Measurements from ENCODE around the gene POLR3G. TPM values are rescaled to one million over a fixed set of nuclear protein-coding genes. Genes with fewer than 3 reads are reported as not detected.

The POLR3G gene
- total RNA-seq, 1 donor from 2014 or later = 9.7 TPM

DNA sequence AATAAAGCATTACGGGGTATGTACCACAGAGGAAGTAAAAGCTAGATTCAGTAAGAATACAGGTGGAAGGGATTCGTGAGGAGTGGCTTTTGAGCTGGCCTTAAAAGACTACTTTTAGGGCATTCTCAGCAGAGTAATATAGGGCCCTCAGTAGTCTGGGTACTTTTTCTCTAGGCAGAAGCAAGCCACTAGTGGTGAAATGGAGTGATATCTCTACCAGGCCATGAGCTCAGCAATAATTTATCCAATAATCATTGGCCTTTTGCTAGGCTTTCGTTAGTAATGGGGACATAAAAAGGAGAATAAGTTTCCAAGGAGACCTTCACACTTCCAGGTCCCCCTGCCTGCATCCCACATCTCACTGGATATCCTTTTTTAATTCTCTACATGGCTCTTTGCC lies 1.7 kb downstream of the POLR3G start:
- TF ChIP-seq CTCF (IDR thresholded peaks at IDR 0.05; ENCODE audit: insufficient read depth, low read length, poor library complexity, severe bottlenecking) = no peak
- no peak for DNase-seq (ENCODE audit: low read depth)
- H3K36me3 ChIP-seq (ENCODE audit: control insufficient read depth, insufficient read depth, low read length) = no peaks in the 10 kb centered on the region
- no peaks in the 10 kb centered on the region for H3K27me3 ChIP-seq (ENCODE audit: control insufficient read depth, insufficient read depth, low read length)
- no peak overlapping the region for H3K4me3 ChIP-seq (ENCODE audit: low read depth, low read length)

GRCh38 chr5:90477073-90477472 lies 2.4 kb downstream of the POLR3G start:
- no peak for DNase-seq (ENCODE audit: low read depth)
- Histone ChIP-seq H3K36me3 (ENCODE audit: control insufficient read depth, insufficient read depth, low read length) (no peaks in the 10 kb centered on the region), H3K27me3 (ENCODE audit: control insufficient read depth, insufficient read depth, low read length) (no peaks in the 10 kb centered on the region), H3K4me3 (ENCODE audit: low read depth, low read length) (no peak overlapping the region)
- no peak for TF ChIP-seq CTCF (IDR thresholded peaks at IDR 0.05; ENCODE audit: insufficient read depth, low read length, poor library complexity, severe bottlenecking)

GRCh38 chr5:90477621-90478215 lies 3.1 kb downstream of the POLR3G start:
- H3K4me3 ChIP-seq (ENCODE audit: low read depth, low read length) = no peak overlapping the region
- H3K27me3 ChIP-seq (ENCODE audit: control insufficient read depth, insufficient read depth, low read length) = no peaks in the 10 kb centered on the region
- DNase-seq (ENCODE audit: low read depth) = no peak
- TF ChIP-seq CTCF (IDR thresholded peaks at IDR 0.05; ENCODE audit: insufficient read depth, low read length, poor library complexity, severe bottlenecking) = no peak
- H3K36me3 ChIP-seq (ENCODE audit: control insufficient read depth, insufficient read depth, low read length) = no peaks in the 10 kb centered on the region

- no peak for DNase-seq (ENCODE audit: low read depth)
- no peak overlapping the region for H3K4me3 ChIP-seq (ENCODE audit: low read depth, low read length)
- TF ChIP-seq CTCF (IDR thresholded peaks at IDR 0.05; ENCODE audit: insufficient read depth, low read length, poor library complexity, severe bottlenecking) = no peak
- no peaks in the 10 kb centered on the region for H3K36me3 ChIP-seq (ENCODE audit: control insufficient read depth, insufficient read depth, low read length)
- H3K27me3 ChIP-seq (ENCODE audit: control insufficient read depth, insufficient read depth, low read length) = no peaks in the 10 kb centered on the region
Measured at GRCh38 chr5:90479611-90480385, 5.1 kb downstream of the POLR3G start.

DNA sequence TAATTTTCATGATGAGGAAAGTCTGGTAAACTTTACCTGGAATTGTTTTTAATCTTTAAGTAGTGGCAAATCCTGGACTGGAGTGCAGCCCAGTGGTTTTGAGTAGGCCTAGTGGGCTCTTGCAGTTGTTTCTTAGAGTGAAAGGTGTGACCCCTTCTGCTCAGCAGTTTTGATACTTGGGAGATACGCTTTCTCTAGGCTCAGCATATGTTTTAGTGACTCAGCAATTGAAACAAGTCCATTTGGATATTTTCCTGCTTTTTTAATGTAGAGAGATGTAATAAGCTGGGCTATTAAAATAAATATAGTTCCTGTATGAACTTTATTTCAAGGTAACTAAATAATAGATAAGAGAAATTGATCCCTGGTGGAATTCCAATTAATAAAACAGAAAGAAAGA lies 6.0 kb downstream of the POLR3G start:
- no peaks in the 10 kb centered on the region for H3K27me3 ChIP-seq (ENCODE audit: control insufficient read depth, insufficient read depth, low read length)
- H3K36me3 ChIP-seq (ENCODE audit: control insufficient read depth, insufficient read depth, low read length) = no peaks in the 10 kb centered on the region
- H3K4me3 ChIP-seq (ENCODE audit: low read depth, low read length) = no peak overlapping the region
- no peak for TF ChIP-seq CTCF (IDR thresholded peaks at IDR 0.05; ENCODE audit: insufficient read depth, low read length, poor library complexity, severe bottlenecking)
- no peak for DNase-seq (ENCODE audit: low read depth)

All from kidney epithelial cell (primary cell).